Measurements from ENCODE around the gene TMPRSS9. TPM values are rescaled to one million over a fixed set of nuclear protein-coding genes. Genes with fewer than 3 reads are reported as not detected.
"Not testable (repeated sequence)": the region's sequence is repeated elsewhere in the genome, so short reads cannot be mapped to it uniquely, and the experiment has no call there.

The TMPRSS9 gene
- total RNA-seq, 1 experiment from 2014 or later, result 0.31 TPM

GRCh38 chr19:2458776-2459175, 98.7 kb downstream of the TMPRSS9 start:
- DNase-seq (ENCODE audit: low spot score), result not testable (repeated sequence)

- DNase-seq (ENCODE audit: low spot score), result no peak
Observed at GRCh38 chr19:2460245-2460644, 100.2 kb downstream of the TMPRSS9 start.

- DNase-seq (ENCODE audit: low spot score), result peak; percentile 28
Observed at GRCh38 chr19:2461751-2462634, 101.9 kb downstream of the TMPRSS9 start.

- peak; percentile 87 for DNase-seq (ENCODE audit: low spot score)
Observed at GRCh38 chr19:2462635-2463421, 102.8 kb downstream of the TMPRSS9 start.

DNA sequence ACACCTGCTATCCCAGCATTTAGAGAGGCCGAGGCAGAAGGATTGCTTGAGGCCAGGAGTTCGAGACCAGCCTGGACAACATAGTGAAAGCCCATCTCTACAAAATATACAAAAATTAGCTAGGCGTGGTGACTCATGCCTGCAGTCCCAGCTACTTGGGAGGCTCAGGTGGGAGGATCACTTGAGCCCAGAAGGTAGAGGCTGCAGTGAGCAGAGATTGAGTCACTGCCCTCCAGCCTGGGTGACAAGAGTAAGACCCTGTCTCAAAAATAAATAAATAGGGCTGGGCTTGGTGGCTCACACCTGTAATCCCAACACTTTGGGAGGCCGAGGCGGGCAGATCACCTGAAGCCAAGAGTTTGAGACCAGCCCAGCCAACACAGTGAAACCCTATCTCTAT, 103.6 kb downstream of the TMPRSS9 start:
- DNase-seq (ENCODE audit: low spot score), result not testable (repeated sequence)

DNA sequence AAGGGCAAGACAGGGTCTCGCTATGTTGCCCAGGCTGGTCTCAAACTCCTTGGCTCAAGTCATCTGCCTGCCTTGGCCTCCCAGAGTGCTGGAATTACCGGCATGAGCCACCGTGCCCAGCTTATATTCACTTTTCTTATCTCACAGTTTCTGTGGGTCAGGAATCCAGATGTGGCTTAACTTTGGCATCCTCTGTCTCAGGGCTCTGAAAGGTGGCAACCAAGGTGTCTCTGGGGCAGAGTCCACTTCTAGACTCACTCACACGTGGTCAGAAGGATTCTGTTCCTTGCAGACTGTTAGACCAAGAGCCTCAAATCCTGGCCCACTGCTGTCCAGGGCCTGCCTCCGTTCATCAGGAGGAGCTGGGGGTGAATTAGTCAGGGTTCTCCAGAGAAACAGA, 104.3 kb downstream of the TMPRSS9 start:
- DNase-seq (ENCODE audit: low spot score), result no peak

GRCh38 chr19:2468596-2468995, 108.5 kb downstream of the TMPRSS9 start:
- no peak for DNase-seq (ENCODE audit: low spot score)

- no peak for DNase-seq (ENCODE audit: low spot score)
Observed at GRCh38 chr19:2469102-2469914, 109.2 kb downstream of the TMPRSS9 start.

GRCh38 chr19:2469915-2470200, 109.8 kb downstream of the TMPRSS9 start:
- not testable (repeated sequence) for DNase-seq (ENCODE audit: low spot score)

- peak; percentile 55 for DNase-seq (ENCODE audit: low spot score)
Observed at GRCh38 chr19:2474232-2475017, 114.4 kb downstream of the TMPRSS9 start.

GRCh38 chr19:2475018-2475701, 115.1 kb downstream of the TMPRSS9 start:
- peak; percentile 25 for DNase-seq (ENCODE audit: low spot score)

Other genes with a start within 250 kb of the TMPRSS9 start
- gene AP3D1, start 208.7 kb upstream of the TMPRSS9 start, total RNA-seq (2014; rRNA removed; shearing (Covaris generic)), result 143 and 145 TPM in 2 replicates
- gene DOT1L, start 196.3 kb upstream of the TMPRSS9 start, total RNA-seq (2014; rRNA removed; shearing (Covaris generic)), result 12.9 and 19.5 TPM in 2 replicates
- gene PLEKHJ1, start 123.9 kb upstream of the TMPRSS9 start, total RNA-seq (2014; rRNA removed; shearing (Covaris generic)), result 295 and 307 TPM in 2 replicates
- gene SF3A2, start 123.4 kb upstream of the TMPRSS9 start, total RNA-seq (2014; rRNA removed; shearing (Covaris generic)), result 80.5 and 102 TPM in 2 replicates
- gene AMH, start 110.9 kb upstream of the TMPRSS9 start, total RNA-seq (2014; rRNA removed; shearing (Covaris generic)), result 17.3 and 19.9 TPM in 2 replicates
- gene JSRP1, start 103.8 kb upstream of the TMPRSS9 start, total RNA-seq (2014; rRNA removed; shearing (Covaris generic)), result 0.34 and 0.38 TPM in 2 replicates
- gene PEAK3, start 78.1 kb upstream of the TMPRSS9 start, total RNA-seq (2014; rRNA removed; shearing (Covaris generic)), result not detected in 2 replicates
- 0.20 TPM in 1 of 2 replicates, not detected in the other for gene LINGO3, start 52.1 kb upstream of the TMPRSS9 start, total RNA-seq (2014; rRNA removed; shearing (Covaris generic))
- 276 and 306 TPM in 2 replicates for gene LSM7, start 31.7 kb upstream of the TMPRSS9 start, total RNA-seq (2014; rRNA removed; shearing (Covaris generic))
- gene SPPL2B, start 31.6 kb upstream of the TMPRSS9 start, total RNA-seq (2014; rRNA removed; shearing (Covaris generic)), result 85.0 and 121 TPM in 2 replicates
- 154 and 163 TPM in 2 replicates for gene TIMM13, start 67.3 kb downstream of the TMPRSS9 start, total RNA-seq (2014; rRNA removed; shearing (Covaris generic))
- gene LMNB2, start 96.7 kb downstream of the TMPRSS9 start, total RNA-seq (2014; rRNA removed; shearing (Covaris generic)), result 210 and 212 TPM in 2 replicates
- 15.2 and 21.8 TPM in 2 replicates for gene GADD45B, start 115.9 kb downstream of the TMPRSS9 start, total RNA-seq (2014; rRNA removed; shearing (Covaris generic))